RPMI8226 (cell line): ENCODE results near the gene PPIL6.

Source experiments
- DNase-seq: peaks from one replicate; pipeline ENCODE4 v3.0.0-alpha.2; 2015

PPIL6 gene

DNA sequence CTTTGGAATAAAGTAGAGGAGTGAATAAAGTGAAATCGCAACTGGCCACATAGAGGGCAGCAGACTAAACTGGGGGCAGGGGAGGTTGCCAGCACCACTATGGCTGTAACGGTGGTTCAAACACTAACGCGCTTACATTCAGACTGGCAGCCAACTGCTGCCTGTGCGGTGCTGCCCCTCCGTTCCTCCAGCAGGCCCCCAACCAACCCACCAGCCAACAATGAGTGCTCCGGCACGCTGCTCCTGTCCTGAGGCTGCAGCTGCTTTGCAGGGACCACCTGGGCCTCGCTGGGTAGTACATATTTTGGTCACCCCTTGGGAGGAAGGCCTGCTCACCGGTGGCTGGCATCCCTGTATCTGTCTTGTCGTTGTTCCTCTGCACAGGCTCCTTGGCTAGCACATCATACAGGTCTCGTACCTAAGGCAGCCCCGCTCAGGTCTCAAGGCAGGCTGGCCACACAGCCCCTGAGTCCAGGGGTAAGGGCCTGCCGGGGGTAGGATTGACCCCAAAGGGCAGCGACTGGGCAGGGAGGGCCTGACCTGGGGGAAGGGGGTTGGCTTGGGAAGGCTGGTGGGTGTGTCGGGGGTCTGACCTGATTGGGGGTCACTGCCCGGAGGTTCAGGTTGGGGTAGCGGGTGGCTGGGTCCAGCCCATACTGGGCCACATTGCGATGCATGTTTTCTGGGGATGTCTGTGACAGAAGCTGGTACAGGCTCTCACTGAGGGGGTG lies 8.8 kb upstream of the PPIL6 start:
- no peak for DNase-seq

DNA sequence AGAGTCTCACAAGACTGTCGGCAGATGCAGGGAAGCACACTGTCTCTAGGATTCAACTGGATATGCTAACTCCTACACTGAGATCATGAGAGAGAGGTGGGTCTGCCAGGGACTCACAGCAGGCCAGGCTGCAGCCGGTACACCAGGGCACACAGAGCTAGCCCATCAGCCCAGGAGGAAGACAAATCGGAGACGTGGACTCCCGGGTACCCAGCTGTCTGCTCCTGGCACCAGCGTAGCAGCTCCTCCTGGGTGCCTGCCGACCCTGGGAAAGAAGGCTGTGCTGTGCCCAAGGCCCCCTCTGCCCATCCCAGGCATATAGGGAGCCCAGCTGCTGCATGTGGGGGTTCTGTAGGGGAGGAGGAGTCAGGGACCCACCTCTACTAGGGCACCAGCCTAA lies 8.2 kb upstream of the PPIL6 start:
- DNase-seq: no peak

DNA sequence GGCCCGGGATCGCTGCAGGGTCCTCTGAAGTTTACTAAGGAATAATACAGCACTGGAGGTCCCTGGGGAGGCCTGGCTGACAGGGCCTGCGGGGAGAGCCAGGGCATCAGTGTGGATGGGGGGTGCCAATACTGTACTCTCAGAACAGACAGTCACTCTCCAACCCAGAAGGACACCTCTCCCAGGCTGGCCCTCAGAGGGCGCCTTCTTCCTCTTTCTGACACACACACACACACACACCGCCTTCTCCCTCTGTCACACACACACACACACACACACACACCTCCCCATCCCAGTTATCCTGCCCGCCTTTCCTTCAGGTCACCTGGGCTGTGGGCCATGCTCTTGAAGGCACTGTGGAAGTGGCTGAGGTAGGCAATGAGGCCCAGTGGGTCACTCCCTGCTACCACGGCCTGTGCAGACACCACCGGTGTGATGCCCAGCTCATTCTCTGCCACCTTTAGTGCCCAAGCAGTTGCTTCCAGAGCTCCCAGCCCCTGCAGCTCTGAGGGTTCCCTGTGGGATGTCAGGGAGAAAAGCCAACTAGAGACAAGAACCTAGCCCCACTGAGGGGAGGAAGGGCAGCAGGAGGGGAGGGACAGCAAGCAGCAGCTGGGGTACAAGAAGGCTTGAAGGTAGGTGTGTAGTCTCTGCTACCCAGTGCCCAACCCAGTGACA lies 7.6 kb upstream of the PPIL6 start:
- DNase-seq: no peak

DNA sequence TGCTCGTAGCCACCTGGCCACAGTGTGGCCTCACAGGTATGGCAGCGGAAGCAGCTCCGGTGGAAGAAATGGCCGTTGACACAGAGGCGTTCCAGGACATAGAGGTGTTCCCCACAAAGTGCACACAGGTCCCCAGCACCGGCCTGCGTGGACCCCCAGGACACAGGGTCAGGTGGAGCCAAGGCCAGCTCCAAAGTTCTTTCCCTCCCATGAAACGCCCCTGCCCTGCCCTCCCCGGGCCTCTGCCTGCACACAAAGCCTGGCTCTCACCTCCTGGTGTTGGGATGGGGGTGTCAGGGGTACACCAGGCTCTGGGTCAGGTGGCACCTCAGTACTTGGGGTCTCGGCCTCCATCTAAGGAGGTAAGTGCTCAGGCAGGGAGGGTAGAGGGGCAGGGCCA lies 6.7 kb upstream of the PPIL6 start:
- no peak for DNase-seq

DNA sequence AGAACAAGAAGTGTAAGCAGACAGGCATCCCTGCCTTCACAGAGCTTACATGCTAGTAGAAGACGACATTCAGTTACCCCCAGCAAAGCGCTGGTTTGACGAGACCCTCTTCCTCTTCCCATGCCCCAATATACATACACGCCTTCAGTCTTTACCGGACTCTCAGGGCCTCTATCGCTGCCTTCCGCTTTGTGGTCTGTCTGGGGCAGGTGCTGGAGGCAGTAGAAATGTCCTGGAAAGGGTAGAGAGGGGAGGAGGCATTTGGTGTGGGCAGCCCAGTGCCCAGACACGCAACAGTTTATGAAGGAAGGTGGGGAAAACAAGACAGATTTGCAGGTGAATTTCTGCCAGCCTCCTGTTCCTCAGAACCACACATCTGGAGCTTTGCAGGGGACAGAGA lies 6.1 kb upstream of the PPIL6 start:
- no peak for DNase-seq

DNA sequence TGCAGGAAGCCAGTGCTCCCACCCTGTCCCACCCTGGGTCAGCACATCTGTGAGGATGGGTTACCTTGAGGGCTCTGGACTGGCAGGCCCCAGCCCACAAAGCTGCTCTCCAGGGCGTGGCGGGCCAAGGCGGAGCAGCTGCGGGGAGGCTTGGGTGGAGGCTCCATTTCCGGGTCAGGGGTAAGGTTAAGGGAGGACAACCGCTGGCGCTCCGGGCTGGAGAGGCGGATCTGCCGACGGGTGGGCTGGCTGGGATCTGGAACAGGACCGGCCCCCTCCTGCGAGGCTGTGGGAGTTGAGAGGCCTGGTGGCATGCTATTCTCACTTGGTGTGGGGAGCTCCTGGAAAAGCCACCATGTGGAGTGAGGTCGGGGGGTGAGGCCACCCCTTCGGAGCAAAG lies 5.6 kb upstream of the PPIL6 start:
- no peak for DNase-seq

DNA sequence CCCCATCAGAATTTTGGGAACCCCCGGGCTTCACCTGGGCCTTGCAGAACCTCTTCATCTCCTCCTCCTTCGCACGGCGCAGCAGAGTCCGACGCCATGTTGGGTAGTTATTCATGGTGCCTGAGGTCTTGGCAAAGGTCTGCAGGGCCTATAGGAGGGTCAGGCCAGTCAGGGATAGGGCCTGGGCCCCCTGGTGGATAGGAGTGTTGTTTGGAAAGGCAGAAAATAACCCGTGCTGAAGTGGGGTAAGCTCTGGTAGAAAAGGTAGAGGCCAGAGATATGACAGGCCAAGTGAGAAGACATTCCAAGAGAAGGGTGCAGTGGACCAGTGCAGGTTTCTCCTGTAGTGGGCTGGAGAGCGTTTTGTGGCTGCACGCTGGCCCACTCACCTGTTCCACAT lies 5.0 kb upstream of the PPIL6 start:
- DNase-seq: no peak

DNA sequence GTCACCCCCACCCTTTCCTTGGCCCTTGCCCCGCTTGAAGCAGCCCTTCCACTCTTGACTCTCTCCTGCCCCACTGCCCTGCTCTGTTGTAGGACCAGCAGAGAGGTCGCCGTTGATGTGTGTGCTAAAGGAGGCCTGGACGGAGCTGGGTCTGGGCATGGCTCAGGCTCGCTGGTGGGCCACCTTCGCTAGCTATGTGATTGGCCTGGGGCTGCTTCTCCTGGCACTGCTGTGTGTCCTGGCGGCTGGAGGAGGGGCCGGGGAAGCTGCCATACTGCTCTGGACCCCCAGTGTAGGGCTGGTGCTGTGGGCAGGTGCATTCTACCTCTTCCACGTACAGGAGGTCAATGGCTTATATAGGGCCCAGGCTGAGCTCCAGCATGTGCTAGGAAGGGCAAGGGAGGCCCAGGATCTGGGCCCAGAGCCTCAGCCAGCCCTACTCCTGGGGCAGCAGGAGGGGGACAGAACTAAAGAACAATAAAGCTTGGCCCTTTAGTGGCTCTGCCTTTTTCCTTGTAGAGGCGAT lies 3.1 kb upstream of the PPIL6 start:
- DNase-seq: no peak

DNA sequence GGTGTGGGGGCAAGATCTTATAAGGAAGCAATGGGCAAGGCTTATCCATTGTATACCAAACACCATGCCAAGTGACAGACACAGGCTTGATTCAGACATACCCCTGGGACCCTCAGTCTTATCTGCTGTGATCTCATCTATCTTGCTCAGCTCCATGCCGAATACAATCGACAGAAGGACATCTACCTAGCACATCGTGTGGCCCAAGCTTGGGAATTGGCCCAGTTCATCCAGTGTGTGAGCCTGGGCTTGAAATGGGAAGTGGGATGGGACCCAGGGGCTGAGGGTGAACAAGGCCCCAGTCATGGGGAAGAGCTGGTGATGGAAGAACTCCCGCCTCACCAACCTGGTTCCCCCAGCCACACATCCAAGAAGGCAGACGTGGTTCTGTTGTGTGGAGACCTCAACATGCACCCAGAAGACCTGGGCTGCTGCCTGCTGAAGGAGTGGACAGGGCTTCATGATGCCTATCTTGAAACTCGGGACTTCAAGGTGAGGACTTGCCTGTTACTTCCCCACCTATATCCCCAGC lies 2.0 kb upstream of the PPIL6 start:
- DNase-seq: no peak

DNA sequence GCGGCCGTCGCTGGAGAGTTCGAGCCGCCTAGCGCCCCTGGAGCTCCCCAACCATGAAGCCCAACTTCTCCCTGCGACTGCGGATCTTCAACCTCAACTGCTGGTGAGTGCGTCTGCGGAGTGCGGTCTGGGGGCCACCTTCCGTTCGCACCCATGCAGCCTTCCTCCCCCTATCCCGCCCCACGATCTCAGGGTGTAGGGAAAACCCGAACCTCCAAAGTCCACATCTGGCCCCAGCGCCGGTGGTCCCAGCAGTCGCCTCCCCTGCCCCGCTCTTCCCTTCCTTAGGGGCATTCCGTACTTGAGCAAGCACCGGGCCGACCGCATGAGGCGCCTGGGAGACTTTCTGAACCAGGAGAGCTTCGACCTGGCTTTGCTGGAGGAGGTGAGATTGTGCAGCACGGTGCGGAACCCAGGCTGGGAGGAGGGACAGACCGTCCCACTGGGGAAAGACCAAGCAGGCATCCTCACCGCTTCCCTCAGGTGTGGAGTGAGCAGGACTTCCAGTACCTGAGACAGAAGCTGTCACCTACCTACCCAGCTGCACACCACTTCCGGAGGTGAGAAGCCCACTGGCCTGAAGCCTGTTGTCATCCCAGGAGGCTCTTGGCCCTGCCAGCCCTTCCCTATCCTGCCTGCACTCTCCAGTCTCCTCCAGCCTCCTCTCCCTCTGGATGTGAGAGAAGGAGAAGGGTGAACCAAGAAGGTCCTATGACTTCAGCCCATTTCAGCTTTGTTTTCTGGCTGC lies 815 bp upstream of the PPIL6 start:
- peak; percentile 58 for DNase-seq

DNA sequence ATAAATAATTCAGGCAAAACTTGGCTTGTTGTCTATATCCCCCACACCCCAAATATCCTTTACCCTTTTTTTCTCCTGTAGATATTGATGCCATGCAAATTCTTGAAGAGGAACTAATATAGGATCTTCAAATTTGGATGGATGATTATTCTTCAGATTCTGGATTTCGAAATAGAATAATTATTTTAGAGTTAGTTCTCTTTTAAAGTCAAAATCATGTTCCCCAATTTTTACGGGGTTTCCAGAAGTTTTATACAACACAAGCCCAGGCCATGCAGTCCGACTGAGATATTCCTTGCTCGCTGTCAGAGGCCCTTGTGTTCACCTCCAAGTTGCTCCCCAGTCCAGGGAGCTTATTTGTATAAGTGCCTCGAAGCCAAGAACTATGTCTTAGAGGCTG lies 4.4 kb downstream of the PPIL6 start:
- no peak for DNase-seq

DNA sequence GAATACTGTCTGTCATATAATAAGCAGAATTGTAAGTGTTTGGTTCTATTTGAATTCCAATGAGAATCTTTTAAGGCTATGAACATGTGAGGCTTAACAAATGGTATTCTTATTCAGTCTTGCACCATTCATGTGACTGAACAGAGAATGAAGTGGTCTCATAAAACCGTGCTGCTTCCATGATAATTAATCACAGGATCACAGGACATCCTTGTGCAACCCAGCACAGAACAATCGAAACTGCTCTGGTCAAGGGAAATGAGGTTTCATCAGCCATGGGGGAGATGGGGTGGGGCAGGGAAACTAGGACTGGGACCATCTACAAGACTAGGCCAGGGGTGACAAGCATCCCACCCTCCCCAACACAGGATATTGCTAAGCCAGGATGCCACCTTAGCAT lies 6.0 kb downstream of the PPIL6 start:
- no peak for DNase-seq

DNA sequence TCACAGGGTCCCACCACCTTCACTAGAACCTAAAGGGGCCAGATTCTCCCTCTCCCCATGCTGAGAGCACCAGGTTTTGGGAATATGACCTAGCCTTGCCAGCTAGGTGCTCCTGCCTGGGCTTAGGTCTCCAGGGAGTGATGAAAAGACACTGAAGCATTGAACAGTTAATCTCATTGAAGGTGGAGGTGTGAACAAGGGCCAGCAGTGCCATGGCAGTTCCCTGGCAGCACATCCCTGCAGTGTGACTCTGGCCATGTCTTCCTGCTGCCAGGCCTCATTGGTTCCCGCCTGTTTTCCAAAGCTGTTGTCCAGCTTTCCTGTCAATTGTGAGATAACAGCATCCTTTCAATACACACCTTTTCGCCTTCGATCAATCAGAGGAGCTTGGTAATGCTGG lies 10.9 kb downstream of the PPIL6 start:
- DNase-seq: no peak

DNA sequence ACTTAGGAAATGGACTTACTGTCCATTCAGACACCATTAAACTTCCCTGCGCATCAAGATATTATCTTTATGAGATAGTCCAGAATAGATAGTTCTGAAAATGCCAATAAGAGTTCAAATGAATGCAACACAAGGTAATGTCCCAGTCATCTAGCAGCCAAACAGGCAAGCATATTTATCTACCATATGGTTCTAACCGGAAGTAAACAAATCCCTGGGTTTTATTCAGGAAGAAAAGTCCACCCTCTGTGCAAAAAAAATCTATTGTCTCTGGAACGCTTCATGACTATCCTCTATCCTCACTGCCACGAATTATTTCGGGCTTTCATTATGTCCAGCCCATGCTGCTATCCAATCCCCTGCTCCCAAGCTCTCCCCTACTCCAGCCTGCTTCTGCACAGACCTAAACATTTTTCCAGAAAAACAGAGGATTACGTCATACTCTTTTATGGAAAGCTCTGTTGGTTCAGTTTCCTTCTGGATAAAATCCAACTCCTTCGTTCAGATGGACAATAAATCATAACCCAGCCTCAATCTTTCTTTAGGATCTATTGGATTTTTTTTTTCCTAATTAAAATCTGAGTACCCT lies 11.4 kb downstream of the PPIL6 start:
- DNase-seq: no peak

DNA sequence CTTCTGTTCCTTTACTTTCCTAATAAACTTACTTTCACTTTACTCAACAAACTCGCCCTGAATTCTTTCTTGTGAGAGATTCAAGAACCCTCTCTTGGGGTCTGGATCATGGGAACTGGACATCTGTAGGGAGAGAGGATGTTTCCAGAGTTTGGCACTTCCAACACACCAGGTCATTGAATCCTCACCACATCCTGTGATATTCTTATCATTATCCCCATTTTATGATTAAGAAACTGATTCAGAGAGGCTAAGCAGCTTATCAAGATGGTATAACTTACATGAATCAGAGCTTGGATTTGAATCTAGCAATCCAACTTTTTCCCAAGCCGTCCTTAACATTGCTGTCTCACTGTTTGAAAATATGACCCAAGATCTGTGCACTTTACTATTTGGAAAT lies 15.5 kb downstream of the PPIL6 start:
- no peak for DNase-seq

DNA sequence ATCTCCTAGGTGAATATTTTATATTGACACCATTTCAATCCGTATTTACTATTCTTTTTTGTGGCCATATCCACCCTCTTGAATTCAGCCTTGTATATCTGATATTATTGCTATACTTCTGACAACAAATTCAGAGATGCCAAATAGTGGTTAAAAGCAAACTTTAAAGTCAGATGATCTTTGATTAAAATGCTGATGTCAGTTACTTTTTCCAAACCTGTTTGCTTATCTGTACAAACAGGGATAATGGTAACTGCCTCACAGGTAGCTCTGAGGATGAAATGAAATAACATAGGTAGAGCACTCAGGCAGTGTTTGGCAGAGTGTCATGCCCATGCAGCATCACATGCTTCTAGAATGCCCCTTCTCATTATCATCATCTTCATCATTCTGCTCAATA lies 19.2 kb downstream of the PPIL6 start:
- no peak for DNase-seq

DNA sequence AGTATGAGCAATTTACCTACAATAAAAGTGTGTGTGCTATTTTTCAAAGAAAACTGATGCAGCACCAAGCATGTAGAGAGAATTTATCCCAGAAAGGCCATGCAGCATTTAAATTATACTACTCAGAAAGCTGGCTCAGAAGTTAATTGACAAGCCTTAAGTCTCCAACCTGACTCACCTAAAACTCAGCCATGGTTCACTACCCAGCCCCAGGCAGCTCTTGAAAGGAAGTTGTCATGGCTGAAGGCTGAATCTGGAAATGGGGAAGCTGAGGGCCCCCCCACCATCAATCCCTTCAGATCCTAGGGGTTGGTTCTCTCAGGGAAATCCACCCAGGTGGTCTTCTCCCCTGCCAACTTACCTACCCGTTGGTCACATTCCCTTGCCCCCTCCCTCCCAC lies 19.7 kb downstream of the PPIL6 start:
- DNase-seq: no peak

DNA sequence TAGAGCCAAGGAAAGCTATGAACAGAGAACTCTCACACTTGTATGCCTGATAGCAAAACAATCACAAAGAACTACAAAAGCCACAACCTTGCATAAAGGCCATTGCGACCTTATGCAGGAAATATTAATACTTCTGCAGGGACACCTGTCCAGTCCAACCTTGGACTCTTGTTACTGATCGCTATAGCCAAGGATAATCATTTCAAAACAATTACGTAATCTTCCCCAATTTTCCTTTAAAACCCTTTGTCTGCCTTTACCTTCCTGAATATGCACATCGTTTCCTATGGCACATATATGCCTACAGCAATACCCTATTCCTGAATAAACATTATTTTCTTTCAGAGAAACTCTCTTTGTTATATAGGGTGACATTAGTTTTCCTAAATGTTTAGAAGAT lies 22.8 kb downstream of the PPIL6 start:
- no peak for DNase-seq

DNA sequence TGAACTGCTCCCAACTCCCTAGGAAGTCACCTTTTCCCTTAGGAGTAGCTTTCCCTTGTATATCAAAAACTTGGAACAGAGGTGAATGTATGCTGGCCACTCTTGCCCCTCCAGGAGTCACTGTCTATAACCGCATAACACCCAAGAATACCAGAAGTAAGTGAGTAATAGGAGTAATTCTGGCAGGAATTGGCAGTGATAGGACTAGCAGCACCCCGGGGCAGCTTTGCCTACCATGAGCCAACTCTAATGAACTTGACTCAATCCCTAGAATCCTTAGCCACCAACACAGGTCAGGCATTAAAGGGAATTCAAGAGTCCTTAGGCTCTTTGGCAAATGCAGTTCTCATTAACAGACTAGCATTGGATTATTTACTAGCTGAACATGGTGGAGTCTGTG lies 29.4 kb downstream of the PPIL6 start:
- no peak for DNase-seq

DNA sequence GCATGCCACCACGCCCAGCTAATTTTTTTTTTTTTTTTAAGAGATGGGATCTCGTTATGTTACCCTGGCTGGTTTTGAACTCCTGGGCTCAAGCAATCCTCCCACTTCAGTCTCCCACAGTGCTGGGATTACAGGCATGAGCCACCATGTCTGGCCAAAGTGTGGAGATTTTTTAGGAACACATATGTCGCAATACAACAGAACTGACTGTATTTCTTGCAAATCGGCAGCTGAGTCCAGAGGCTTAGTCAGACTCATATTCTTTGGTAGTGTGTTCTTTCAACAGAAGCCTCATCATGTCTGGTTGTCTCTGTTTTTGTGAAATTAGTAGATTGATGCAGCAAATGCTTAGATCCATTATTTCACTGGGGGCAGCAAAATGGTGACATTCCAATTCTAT lies 34.2 kb downstream of the PPIL6 start:
- DNase-seq: no peak

DNA sequence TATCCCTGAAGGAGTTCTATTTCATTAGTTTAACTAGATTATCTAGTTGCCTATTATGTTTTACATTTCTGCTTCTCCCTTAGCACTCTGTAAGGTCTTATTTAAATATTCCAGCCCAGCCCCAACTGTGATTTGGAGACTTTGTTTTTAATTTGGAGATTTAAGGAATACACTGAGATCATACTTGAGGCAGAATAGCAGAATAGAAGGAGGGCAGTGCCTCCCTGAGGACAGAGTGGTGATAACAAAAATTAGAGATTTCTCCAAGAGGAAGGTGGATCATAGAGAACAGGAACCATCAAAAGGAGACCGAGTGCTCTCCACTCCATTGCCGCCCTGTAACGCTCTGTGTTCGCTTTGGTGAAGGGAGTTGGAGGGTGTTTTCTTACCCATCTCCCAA lies 43.4 kb downstream of the PPIL6 start:
- no peak for DNase-seq

DNA sequence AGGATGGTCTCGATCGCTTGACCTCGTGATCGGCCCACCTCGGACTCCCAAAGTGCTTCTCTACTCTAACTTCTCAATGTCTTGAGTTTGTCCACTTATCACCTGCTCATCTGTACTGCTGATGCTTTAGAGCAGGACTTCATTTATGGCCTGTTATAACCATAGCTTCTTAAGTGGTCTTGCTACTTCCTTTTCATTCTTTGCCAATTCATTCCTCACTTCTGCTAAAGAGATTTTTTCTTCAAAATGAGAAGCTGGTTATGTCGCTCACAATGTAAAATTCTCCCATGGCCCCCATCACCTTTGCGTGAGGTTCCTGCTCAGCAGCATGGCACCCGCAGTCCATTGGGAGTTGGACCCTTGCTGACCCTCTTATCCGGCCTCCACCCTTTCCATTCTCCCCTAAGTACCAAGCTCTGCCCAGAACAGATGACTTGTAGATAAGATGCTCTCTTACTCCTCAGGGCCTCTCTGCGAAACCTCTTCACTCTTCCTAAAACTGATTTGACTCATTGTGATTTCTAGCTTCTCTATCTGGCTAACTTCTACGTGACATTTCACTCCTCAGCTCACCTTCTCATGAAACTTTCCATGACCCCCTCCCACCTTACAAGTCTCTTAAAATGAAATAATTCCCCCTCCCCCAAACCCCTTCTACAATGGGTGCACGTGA lies 44.2 kb downstream of the PPIL6 start:
- DNase-seq: no peak

DNA sequence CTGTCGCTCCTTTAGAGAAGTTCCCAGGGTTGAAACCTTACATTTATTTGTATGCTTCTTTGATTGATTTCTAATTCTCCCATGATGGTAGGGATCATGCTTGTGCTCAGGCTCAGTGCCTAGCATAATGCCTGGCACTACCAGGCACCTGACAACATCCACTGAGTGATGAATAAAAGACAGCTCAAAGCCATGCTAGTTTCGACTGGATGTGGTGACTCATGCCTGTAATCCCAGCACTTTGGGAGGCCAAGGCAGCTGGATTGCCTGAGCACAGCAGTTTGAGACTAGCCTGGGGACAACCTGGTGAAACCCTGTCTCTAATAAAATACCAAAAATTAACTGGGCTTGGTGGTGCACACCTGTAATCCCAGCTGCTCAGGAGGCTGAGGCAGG lies 46.5 kb downstream of the PPIL6 start:
- no peak for DNase-seq
